OCI-LY3 (cell line): Measurements from ENCODE around the gene HK2.

Source experiments
- H2AFZ ChIP-seq: fragments of 200-600, 300-600 bp; shearing (Covaris generic); 2 replicates; pipeline ENCODE4 v1.6.0; 2014; ENCODE audit warnings: antibody characterized with exemption, low read depth, low read length
- H3K27ac ChIP-seq: fragments of 200-600, 300-600 bp; sonication (generic); 2 replicates; pipeline ENCODE4 v1.5.1; 2014; ENCODE audit warnings: mild to moderate bottlenecking, low read length, moderate library complexity, mixed read lengths
- H3K27me3 ChIP-seq: fragments of 200-600, 300-600 bp; sonication (generic); 2 replicates; pipeline ENCODE4 v1.6.1; 2014; ENCODE audit warnings: low read depth, low read length, mixed read lengths
- H3K36me3 ChIP-seq: fragments of 200-600, 300-600 bp; sonication (generic); replicated peaks from 2 replicates; pipeline ENCODE3; 2014; ENCODE audit warnings: low read depth, low read length, mixed read lengths
- H3K4me1 ChIP-seq: fragments of 300-600, 200-600 bp; sonication (generic); 2 replicates; pipeline ENCODE4 v1.6.1; 2014; ENCODE audit warnings: low read length, mixed read lengths
- H3K4me2 ChIP-seq: fragments of 200-600, 300-600 bp; sonication (generic); 2 replicates; pipeline ENCODE4 v1.6.1; 2014; ENCODE audit warnings: low read length, mixed read lengths
- H3K4me3 ChIP-seq: fragments of 300-600, 200-600 bp; sonication (generic); 2 replicates; pipeline ENCODE4 v1.5.1; 2014; ENCODE audit warnings: antibody characterized with exemption, mild to moderate bottlenecking, low read length, moderate library complexity
- H3K79me2 ChIP-seq: fragments of 300-600, 200-600 bp; shearing (Covaris generic); 2 replicates; pipeline ENCODE4 v1.6.1; 2014; ENCODE audit warnings: mild to moderate bottlenecking, low read length, mixed read lengths
- H3K9ac ChIP-seq: fragments of 300-600, 200-600 bp; shearing (Covaris generic); 2 replicates; pipeline ENCODE4 v1.6.0; 2014; ENCODE audit warnings: mild to moderate bottlenecking, low read length, moderate library complexity
- H3K9me3 ChIP-seq: fragments of 200-600, 300-600 bp; shearing (Covaris generic); 2 replicates; pipeline ENCODE4 v1.6.1; 2014; ENCODE audit warnings: low read length, mixed read lengths; ENCODE audit not compliant: insufficient read depth
- H4K20me1 ChIP-seq: fragments of 200-600, 300-600 bp; sonication (generic); 2 replicates; pipeline ENCODE4 v1.6.1; 2016; ENCODE audit warnings: low read length, mixed read lengths; ENCODE audit not compliant: insufficient read depth
- EZH2phosphoT487 ChIP-seq: fragments of 200-600 bp; shearing (Covaris generic); IDR thresholded peaks from 2 replicates; pipeline ENCODE4 v1.6.1; 2018; ENCODE audit warnings: antibody characterized with exemption, mixed run types, low read depth
- TF ChIP-seq, protein P1 (sequence below): fragments of 200-600, 300-600 bp; sonication (generic); IDR thresholded peaks from 2 replicates; pipeline ENCODE4 v1.5.1; 2014; ENCODE audit warnings: antibody characterized with exemption, low read length, low read depth

The HK2 gene

GRCh38 chr2:74806920-74807319, 27.0 kb upstream of the HK2 start:
- Histone ChIP-seq H3K4me1 (no peaks in the 10 kb centered on the region), H3K4me3 (no peak overlapping the region), H3K36me3 (no peaks in the 10 kb centered on the region), H3K4me2 (no peak overlapping the region), H2AFZ (no peak overlapping the region), H3K27me3 (peaks cover 20% of the 10 kb centered on the region), H4K20me1 (no peaks in the 10 kb centered on the region), H3K27ac (no peak overlapping the region), H3K9ac (no peak overlapping the region), H3K9me3 (no peaks in the 10 kb centered on the region), H3K79me2 (no peaks in the 10 kb centered on the region)
- TF ChIP-seq, protein P1, sequence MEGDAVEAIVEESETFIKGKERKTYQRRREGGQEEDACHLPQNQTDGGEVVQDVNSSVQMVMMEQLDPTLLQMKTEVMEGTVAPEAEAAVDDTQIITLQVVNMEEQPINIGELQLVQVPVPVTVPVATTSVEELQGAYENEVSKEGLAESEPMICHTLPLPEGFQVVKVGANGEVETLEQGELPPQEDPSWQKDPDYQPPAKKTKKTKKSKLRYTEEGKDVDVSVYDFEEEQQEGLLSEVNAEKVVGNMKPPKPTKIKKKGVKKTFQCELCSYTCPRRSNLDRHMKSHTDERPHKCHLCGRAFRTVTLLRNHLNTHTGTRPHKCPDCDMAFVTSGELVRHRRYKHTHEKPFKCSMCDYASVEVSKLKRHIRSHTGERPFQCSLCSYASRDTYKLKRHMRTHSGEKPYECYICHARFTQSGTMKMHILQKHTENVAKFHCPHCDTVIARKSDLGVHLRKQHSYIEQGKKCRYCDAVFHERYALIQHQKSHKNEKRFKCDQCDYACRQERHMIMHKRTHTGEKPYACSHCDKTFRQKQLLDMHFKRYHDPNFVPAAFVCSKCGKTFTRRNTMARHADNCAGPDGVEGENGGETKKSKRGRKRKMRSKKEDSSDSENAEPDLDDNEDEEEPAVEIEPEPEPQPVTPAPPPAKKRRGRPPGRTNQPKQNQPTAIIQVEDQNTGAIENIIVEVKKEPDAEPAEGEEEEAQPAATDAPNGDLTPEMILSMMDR, result no peak
- no peak for TF ChIP-seq EZH2phosphoT487

DNA sequence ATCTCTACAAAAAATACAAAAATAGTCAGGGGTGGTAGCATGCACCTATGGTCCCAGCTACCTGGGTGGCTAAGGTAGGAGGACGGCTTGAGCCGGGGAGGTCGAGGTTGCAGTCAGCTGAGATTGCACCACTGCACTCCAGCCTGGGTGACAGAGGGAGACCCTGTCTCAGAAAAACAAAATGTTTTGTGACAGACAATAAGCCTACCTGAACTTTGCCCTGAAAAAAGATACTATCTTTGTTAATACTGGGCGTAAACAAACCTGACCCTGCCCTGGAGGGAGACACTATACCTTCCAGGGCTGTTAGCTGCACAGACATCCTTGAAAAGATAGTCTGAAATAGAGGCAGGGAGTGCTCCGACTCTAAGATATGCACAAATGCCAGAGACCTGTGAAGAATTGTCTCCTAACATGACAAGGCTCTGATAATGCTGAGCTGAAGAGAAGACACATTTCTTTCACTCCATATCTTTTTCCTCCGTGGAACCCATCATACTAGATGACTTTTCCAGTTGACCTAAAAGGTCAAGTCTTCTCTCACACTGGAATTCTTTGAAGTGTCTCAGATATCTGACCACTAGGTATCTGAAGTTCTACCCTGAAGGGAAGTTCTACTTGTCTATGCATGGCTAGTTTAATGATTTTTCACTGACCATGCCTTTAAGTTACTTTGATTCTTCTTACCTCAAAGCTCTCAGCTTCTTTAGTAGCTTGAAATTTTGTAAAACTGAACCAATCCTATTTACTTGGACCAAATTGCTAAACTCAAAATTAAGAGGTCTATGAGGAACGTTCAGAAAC, 20.9 kb upstream of the HK2 start:
- Histone ChIP-seq H3K4me3 (no peak overlapping the region), H2AFZ (no peak overlapping the region), H3K9ac (no peak overlapping the region), H3K9me3 (no peaks in the 10 kb centered on the region), H3K79me2 (no peaks in the 10 kb centered on the region), H3K27me3 (peaks cover 45% of the 10 kb centered on the region), H3K4me1 (peaks cover 11% of the 10 kb centered on the region), H3K27ac (no peak overlapping the region), H3K36me3 (no peaks in the 10 kb centered on the region), H3K4me2 (no peak overlapping the region), H4K20me1 (no peaks in the 10 kb centered on the region)
- TF ChIP-seq, protein P1, result no peak
- no peak for TF ChIP-seq EZH2phosphoT487

GRCh38 chr2:74814102-74814501, 19.8 kb upstream of the HK2 start:
- Histone ChIP-seq H3K4me3 (no peak overlapping the region), H4K20me1 (no peaks in the 10 kb centered on the region), H3K4me1 (peaks cover 11% of the 10 kb centered on the region), H3K27me3 (peaks cover 45% of the 10 kb centered on the region), H3K9ac (no peak overlapping the region), H3K36me3 (no peaks in the 10 kb centered on the region), H3K9me3 (no peaks in the 10 kb centered on the region), H3K27ac (no peak overlapping the region), H3K4me2 (no peak overlapping the region), H2AFZ (no peak overlapping the region), H3K79me2 (no peaks in the 10 kb centered on the region)
- no peak for TF ChIP-seq EZH2phosphoT487
- TF ChIP-seq, protein P1, result no peak

GRCh38 chr2:74815941-74816340, 18.0 kb upstream of the HK2 start:
- TF ChIP-seq EZH2phosphoT487, result no peak
- TF ChIP-seq, protein P1, result no peak
- Histone ChIP-seq H3K9me3 (no peaks in the 10 kb centered on the region), H3K4me1 (peaks cover 11% of the 10 kb centered on the region), H4K20me1 (no peaks in the 10 kb centered on the region), H3K79me2 (no peaks in the 10 kb centered on the region), H3K4me3 (no peak overlapping the region), H3K36me3 (no peaks in the 10 kb centered on the region), H3K9ac (no peak overlapping the region), H2AFZ (no peak overlapping the region), H3K27ac (no peak overlapping the region), H3K27me3 (peaks cover 39% of the 10 kb centered on the region), H3K4me2 (no peak overlapping the region)
